GM18867 (cell line): ENCODE measurements around the gene TRIM24.

Source experiments
- ATAC-seq: cut with Tn5 transposase; IDR thresholded peaks from one replicate; pipeline ENCODE4 v1.9.1; 2021; ENCODE audit warnings: mild to moderate bottlenecking, moderate library complexity; ENCODE audit not compliant: unreplicated experiment

Gene TRIM24

GRCh38 chr7:138568655-138569054, 108.6 kb downstream of the TRIM24 start:
- no peak for ATAC-seq

- ATAC-seq, result no peak
Observed at GRCh38 chr7:138569418-138569817, 109.4 kb downstream of the TRIM24 start.

- no peak for ATAC-seq
Observed at GRCh38 chr7:138570715-138571114, 110.7 kb downstream of the TRIM24 start.

GRCh38 chr7:138573741-138574140, 113.7 kb downstream of the TRIM24 start:
- no peak for ATAC-seq

GRCh38 chr7:138575897-138576428, 115.9 kb downstream of the TRIM24 start:
- ATAC-seq, result no peak

GRCh38 chr7:138579136-138579535, 119.1 kb downstream of the TRIM24 start:
- ATAC-seq, result no peak

GRCh38 chr7:138579671-138580070, 119.6 kb downstream of the TRIM24 start:
- ATAC-seq, result no peak

- no peak for ATAC-seq
Observed at GRCh38 chr7:138581065-138581464, 121.0 kb downstream of the TRIM24 start.

- no peak for ATAC-seq
Observed at GRCh38 chr7:138584283-138584682, 124.2 kb downstream of the TRIM24 start.

- no peak for ATAC-seq
Observed at GRCh38 chr7:138584696-138585095, 124.6 kb downstream of the TRIM24 start.

GRCh38 chr7:138585283-138585993, 125.4 kb downstream of the TRIM24 start:
- ATAC-seq, result no peak

- no peak for ATAC-seq
Observed at GRCh38 chr7:138587485-138587884, 127.4 kb downstream of the TRIM24 start.

- ATAC-seq, result no peak
Observed at GRCh38 chr7:138588986-138589385, 128.9 kb downstream of the TRIM24 start.

- no peak for ATAC-seq
Observed at GRCh38 chr7:138590154-138590553, 130.1 kb downstream of the TRIM24 start.

GRCh38 chr7:138595454-138595853, 135.4 kb downstream of the TRIM24 start:
- ATAC-seq, result no peak

GRCh38 chr7:138602451-138602850, 142.4 kb downstream of the TRIM24 start:
- ATAC-seq, result no peak

- ATAC-seq, result no peak
Observed at GRCh38 chr7:138603549-138604318, 143.7 kb downstream of the TRIM24 start.

GRCh38 chr7:138606236-138606635, 146.2 kb downstream of the TRIM24 start:
- no peak for ATAC-seq

- no peak for ATAC-seq
Observed at GRCh38 chr7:138607216-138608126, 147.4 kb downstream of the TRIM24 start.

- ATAC-seq, result peak; percentile 75
Observed at GRCh38 chr7:138608275-138608674, 148.2 kb downstream of the TRIM24 start.

- ATAC-seq, result no peak
Observed at GRCh38 chr7:138610671-138611170, 150.7 kb downstream of the TRIM24 start.
